ENCODE data around the gene UBAP2. TPM values are rescaled to one million over a fixed set of nuclear protein-coding genes. Genes with fewer than 3 reads are reported as not detected.

UBAP2 gene
- total and polyA plus RNA-seq, 2 of the 4 experiments (the other 2 are of a cell fraction) = 12.9 to 25.5 TPM

GRCh38 chr9:33959725-33960124 lies 89.0 kb downstream of the UBAP2 start:
- Histone ChIP-seq H3K4ac (ENCODE audit: low read depth, low read length) (no peak overlapping the region), H2AFZ (replicated peaks; ENCODE audit: low read length, poor library complexity) (no peak overlapping the region), H3K4me1 (ENCODE audit: control insufficient read depth, insufficient read depth, low read length) (0 out of 2 replicates have a peak, but pooled peaks cover 1% of the 10 kb centered on the region), H2BK120ac (ENCODE audit: low read depth, low read length) (no peak overlapping the region), H3K27me3 (ENCODE audit: control insufficient read depth, insufficient read depth, low read length) (no peaks in the 10 kb centered on the region), H2BK20ac (ENCODE audit: low read depth, low read length) (no peak overlapping the region), H3K14ac (replicated peaks; ENCODE audit: low read depth, low read length) (no peak overlapping the region), H3K23ac (ENCODE audit: low read depth, low read length) (no peak overlapping the region), H2BK5ac (ENCODE audit: low read depth, low read length, poor library complexity, severe bottlenecking) (no peak overlapping the region), H4K8ac (ENCODE audit: low read depth in 2 of 2, low read length in 2 of 2) (no peak overlapping the region), H2AK5ac (ENCODE audit: low read depth, low read length) (no peak overlapping the region), H4K5ac (ENCODE audit: low read depth, low read length) (no peak overlapping the region), H3K9me1 (ENCODE audit: insufficient read depth, low read length) (no peaks in the 10 kb centered on the region), H2BK15ac (ENCODE audit: low read depth, low read length) (no peak overlapping the region), H3K56ac (ENCODE audit: extremely low read depth, insufficient read depth, low read length) (no peak overlapping the region), H3K9ac (ENCODE audit: low read depth, low read length) (no peak overlapping the region), H3K9me3 (ENCODE audit: control insufficient read depth, insufficient read depth, low read length) (no peaks in the 10 kb centered on the region), H4K20me1 (ENCODE audit: insufficient read depth, low read length) (no peaks in the 10 kb centered on the region), H3K36me3 (ENCODE audit: control insufficient read depth, insufficient read depth, low read length) (peaks cover 12% of the 10 kb centered on the region), H3K27ac (ENCODE audit: insufficient read depth, low read length) (no peak overlapping the region), H3K79me1 (ENCODE audit: low read depth in 1 of 2, low read length in 2 of 2) (peaks cover 0 to 3% of the 10 kb centered on the region in 2 experiments; a peak in 1 of 4 replicates), H4K91ac (ENCODE audit: insufficient read depth, low read depth, low read length) (no peak overlapping the region), H3K4me2 (ENCODE audit: low read depth, low read length) (no peak overlapping the region), H3K4me3 (ENCODE audit: insufficient read depth, low read depth, low read length) (no peak overlapping the region), H2AK9ac (replicated peaks; ENCODE audit: low read depth, low read length, poor library complexity) (no peak overlapping the region), H3K18ac (ENCODE audit: low read depth, low read length) (no peak overlapping the region)
- no CpG with 5 or more reads among the region's 2 CpGs for WGBS, 2 experiments (ENCODE audit: extremely low coverage in 2 of 2, insufficient read length in 1 of 2)
- no peak for TF ChIP-seq NFE2L2 (IDR thresholded peaks at IDR 0.05; ENCODE audit: low read depth, low read length)
- no peak for TF ChIP-seq MAFK (IDR thresholded peaks at IDR 0.05; ENCODE audit: low read depth, low read length)
- TF ChIP-seq CEBPB (IDR thresholded peaks at IDR 0.05; ENCODE audit: low read depth, low read length) = no peak
- no peak for TF ChIP-seq RAD21 (IDR thresholded peaks at IDR 0.05; ENCODE audit: low read length)
- TF ChIP-seq CHD1 (IDR thresholded peaks at IDR 0.05; ENCODE audit: low read depth, low read length) = no peak
- no peak for TF ChIP-seq CTCF (conservative IDR thresholded peaks at IDR 0.05; ENCODE audit: low read depth, low read length)
- no peak for TF ChIP-seq MAZ (IDR thresholded peaks at IDR 0.05; ENCODE audit: borderline replicate concordance, low read depth, low read length)
- no peak for TF ChIP-seq FOS (IDR thresholded peaks at IDR 0.05; ENCODE audit: low read depth, low read length)
- TF ChIP-seq USF2 (IDR thresholded peaks at IDR 0.05; ENCODE audit: low read depth, low read length) = no peak
- TF ChIP-seq RFX5 (IDR thresholded peaks at IDR 0.05; ENCODE audit: low read depth, low read length) = no peak
- DNase-seq = no peak
- ChIA-PET POLR2A (ENCODE audit: unreplicated experiment) (interaction anchor here (0.6 kb wide), 1 partner anchor 15 kb away, joined by 4 read pairs; no protein-coding TSS in a partner anchor), CTCF (no interaction called here)
- dilution Hi-C loops (cut with HindIII; ENCODE audit: low sequenced_read_pairs, unreplicated experiment) (no loop called here), intact Hi-C loops (cut with micrococcal nuclease) (no loop called here), in situ Hi-C loops (cut with MboI; ENCODE audit: low sequenced_read_pairs) (no loop called here)
- no peak for ATAC-seq (ENCODE audit: low read depth)
- BruUV-seq (replicated peaks) = no TSS peak
